Neural cell (in vitro differentiated cells): Measurements from ENCODE around the gene NPPA. TPM values are rescaled to one million over a fixed set of nuclear protein-coding genes. Genes with fewer than 3 reads are reported as not detected.

ENCODE experiments used
- H2AFZ ChIP-seq: fragments of 200-600, 300-800 bp; sonication (generic), shearing (Covaris generic); 2 replicates; pipeline ENCODE4 v1.6.0; 2014; ENCODE audit warnings: low read depth, mild to moderate bottlenecking, antibody characterized with exemption, low read length, moderate library complexity
- H3F3A ChIP-seq: fragments of 200-600 bp; shearing (Covaris generic); 2 replicates; pipeline ENCODE4 v1.6.1; 2016; ENCODE audit warnings: mild to moderate bottlenecking, moderate library complexity, mixed read lengths, antibody characterized with exemption, low read length; ENCODE audit not compliant: insufficient read depth, poor library complexity, severe bottlenecking
- H3K27ac ChIP-seq: fragments of 200-600, 300-800 bp; sonication (generic), shearing (Covaris generic); 2 replicates; pipeline ENCODE4 v1.5.1; 2014; ENCODE audit warnings: mild to moderate bottlenecking, low read length, moderate library complexity
- H3K27me3 ChIP-seq: fragments of 300-800, 200-600 bp; sonication (generic), shearing (Covaris generic); 2 replicates; pipeline ENCODE4 v1.6.0; 2014; ENCODE audit warnings: mild to moderate bottlenecking, low read depth, low read length, moderate library complexity; ENCODE audit not compliant: insufficient read depth
- H3K36me3 ChIP-seq: fragments of 300-800, 200-600 bp; sonication (generic), shearing (Covaris generic); 2 replicates; pipeline ENCODE4 v1.5.1; 2014; ENCODE audit warnings: mild to moderate bottlenecking, antibody characterized with exemption, low read length, moderate library complexity; ENCODE audit not compliant: insufficient read depth
- H3K4me2 ChIP-seq: fragments of 300-800, 200-600 bp; sonication (generic), shearing (Covaris generic); 2 replicates; pipeline ENCODE4 v1.6.0; 2014; ENCODE audit warnings: mild to moderate bottlenecking, low read length
- H3K4me3 ChIP-seq: fragments of 300-800, 200-600 bp; sonication (generic), shearing (Covaris generic); 2 replicates; pipeline ENCODE4 v1.5.1; 2014; ENCODE audit warnings: mild to moderate bottlenecking, low read length, moderate library complexity
- H3K79me2 ChIP-seq: fragments of 200-600 bp; shearing (Covaris generic); replicated peaks from 2 replicates; pipeline ENCODE4 v1.6.0; 2014; ENCODE audit warnings: mild to moderate bottlenecking, low read length, moderate library complexity; ENCODE audit not compliant: insufficient read depth
- H3K9ac ChIP-seq: fragments of 300-800, 200-600 bp; sonication (generic), shearing (Covaris generic); 2 replicates; pipeline ENCODE4 v1.6.1; 2016; ENCODE audit warnings: mild to moderate bottlenecking, low read length, mixed read lengths
- H3K9me2 ChIP-seq: fragments of 200-600 bp; shearing (Covaris generic); 2 replicates; pipeline ENCODE4 v1.6.1; 2016; ENCODE audit warnings: mild to moderate bottlenecking, low read length, mixed read lengths; ENCODE audit not compliant: insufficient read depth
- H3K9me3 ChIP-seq: fragments of 200-600, 300-800 bp; sonication (generic), shearing (Covaris generic); 2 replicates; pipeline ENCODE4 v1.6.1; 2016; ENCODE audit warnings: mild to moderate bottlenecking, mixed run types, low read length, moderate library complexity, mixed read lengths
- H4K20me1 ChIP-seq: fragments of 200-600 bp; shearing (Covaris generic); 2 replicates; pipeline ENCODE4 v1.6.1; 2016; ENCODE audit warnings: mild to moderate bottlenecking, mixed run types; ENCODE audit not compliant: insufficient read depth
- CTCF ChIP-seq: fragments of 450-650 bp; IDR thresholded peaks from 2 replicates; pipeline ENCODE4 v1.5.1; 2014; ENCODE audit warnings: antibody characterized with exemption, mild to moderate bottlenecking, moderate library complexity; ENCODE audit not compliant: poor library complexity, severe bottlenecking
- EP300 ChIP-seq: fragments of 450-650 bp; conservative IDR thresholded peaks from 2 replicates; pipeline ENCODE4 v1.6.1; 2014; ENCODE audit warnings: antibody characterized with exemption, mild to moderate bottlenecking, moderate library complexity; ENCODE audit not compliant: poor library complexity, severe bottlenecking
- EZH2 ChIP-seq: fragments of 200-600, 300-800 bp; shearing (Covaris generic), sonication (generic); IDR thresholded peaks from 2 replicates; pipeline ENCODE4 v1.6.1; 2014; ENCODE audit warnings: antibody characterized with exemption, low read length, borderline replicate concordance, mild to moderate bottlenecking; ENCODE audit not compliant: insufficient read depth, poor library complexity, severe bottlenecking
- MXI1 ChIP-seq: fragments of 450-650 bp; conservative IDR thresholded peaks from 2 replicates; pipeline ENCODE4 v1.6.1; 2014; ENCODE audit warnings: antibody characterized with exemption, mild to moderate bottlenecking; ENCODE audit not compliant: poor library complexity, severe bottlenecking
- POLR2AphosphoS5 ChIP-seq: IDR thresholded peaks from 2 replicates; pipeline ENCODE4 v1.6.1; 2012
- RAD21 ChIP-seq: fragments of 450-650 bp; conservative IDR thresholded peaks from 2 replicates; pipeline ENCODE4 v1.6.1; 2014; ENCODE audit warnings: antibody characterized with exemption, mild to moderate bottlenecking, moderate library complexity
- REST ChIP-seq: IDR thresholded peaks from 2 replicates; pipeline ENCODE4 v1.6.1; 2012; ENCODE audit warnings: borderline replicate concordance
- SMC3 ChIP-seq: fragments of 450-650 bp; conservative IDR thresholded peaks from 2 replicates; pipeline ENCODE4 v1.6.1; 2014; ENCODE audit warnings: antibody characterized with exemption, mild to moderate bottlenecking, moderate library complexity; ENCODE audit not compliant: poor library complexity
- TAF1 ChIP-seq: IDR thresholded peaks from 2 replicates; pipeline ENCODE4 v1.6.1; 2012; ENCODE audit warnings: low read depth
- polyA plus RNA-seq: library from polyadenylated mRNA; depleted of rRNA; stranded (reverse); fragments of >200 nt; gene quantifications from 2 replicates; pipeline ENCODE4 v1.2.3, GENCODE V29; 2014

The NPPA gene
- polyA plus RNA-seq, 1 donor from 2014 or later = not detected

- H3K9ac ChIP-seq = no peak overlapping the region
- no peak overlapping the region for H2AFZ ChIP-seq
- no peaks in the 10 kb centered on the region for H4K20me1 ChIP-seq
- no peak for TF ChIP-seq REST
- TF ChIP-seq EZH2 = no peak
- no peak for TF ChIP-seq RAD21
- TF ChIP-seq TAF1 = no peak
- no peak for TF ChIP-seq CTCF
- no peak for TF ChIP-seq MXI1
- no peak for TF ChIP-seq POLR2AphosphoS5
- TF ChIP-seq EP300 = no peak
- TF ChIP-seq SMC3 = no peak
- no peaks in the 10 kb centered on the region for H3F3A ChIP-seq
- no peaks in the 10 kb centered on the region for H3K36me3 ChIP-seq
- no peaks in the 10 kb centered on the region for H3K27me3 ChIP-seq
- H3K9me2 ChIP-seq = no peaks in the 10 kb centered on the region
- no peak overlapping the region for H3K4me3 ChIP-seq
- no peak overlapping the region for H3K4me2 ChIP-seq
- no peak overlapping the region for H3K27ac ChIP-seq
- H3K79me2 ChIP-seq = no peaks in the 10 kb centered on the region
- H3K9me3 ChIP-seq = no peaks in the 10 kb centered on the region
These were observed 26.0 kb upstream of the NPPA start for GRCh38 chr1:11873395-11874257.

GRCh38 chr1:11872545-11872944, 25.0 kb upstream of the NPPA start:
- no peaks in the 10 kb centered on the region for H3F3A ChIP-seq
- H2AFZ ChIP-seq = no peak overlapping the region
- TF ChIP-seq CTCF (no peak), MXI1 (no peak), TAF1 (no peak), EZH2 (no peak), POLR2AphosphoS5 (no peak), EP300 (no peak), SMC3 (no peak), RAD21 (no peak), REST (no peak)
- no peaks in the 10 kb centered on the region for H3K27me3 ChIP-seq
- H4K20me1 ChIP-seq = no peaks in the 10 kb centered on the region
- no peaks in the 10 kb centered on the region for H3K79me2 ChIP-seq
- H3K36me3 ChIP-seq = no peaks in the 10 kb centered on the region
- H3K4me3 ChIP-seq = no peak overlapping the region
- no peaks in the 10 kb centered on the region for H3K9me2 ChIP-seq
- no peak overlapping the region for H3K27ac ChIP-seq
- H3K9me3 ChIP-seq = no peaks in the 10 kb centered on the region
- H3K4me2 ChIP-seq = no peak overlapping the region
- no peak overlapping the region for H3K9ac ChIP-seq
